HG02798 (cell line): ENCODE data around the gene ALG9.

Experiments
- ATAC-seq: cut with Tn5 transposase; IDR thresholded peaks from one replicate; pipeline ENCODE4 v1.9.1; 2021; ENCODE audit warnings: mild to moderate bottlenecking; ENCODE audit not compliant: unreplicated experiment, poor library complexity

The ALG9 gene

GRCh38 chr11:111836721-111837120 is 34.7 kb downstream of the ALG9 start:
- ATAC-seq = peak; percentile 84

- no peak for ATAC-seq
Observed at GRCh38 chr11:111836162-111836561, 35.2 kb downstream of the ALG9 start.

DNA sequence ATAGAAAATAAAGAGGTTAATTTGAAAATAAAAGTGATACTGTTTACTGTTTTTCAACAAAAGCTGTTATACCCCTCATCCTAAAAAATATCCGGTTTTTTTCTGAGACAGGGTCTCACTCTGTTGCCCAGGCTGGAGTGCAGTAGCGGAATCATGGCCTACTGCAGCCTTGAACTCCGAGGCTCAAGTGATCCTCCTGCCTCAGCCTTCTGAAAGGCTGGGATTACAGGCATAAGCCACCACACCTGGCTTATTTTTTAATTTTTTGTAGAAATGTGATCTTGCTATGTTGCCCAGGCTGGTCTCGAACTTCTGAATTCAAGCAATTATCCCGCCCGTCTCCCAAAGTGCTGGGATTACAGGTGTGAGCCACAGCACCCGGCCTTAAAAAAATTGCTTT is 35.7 kb downstream of the ALG9 start:
- no peak for ATAC-seq

GRCh38 chr11:111834432-111835163 is 36.8 kb downstream of the ALG9 start:
- no peak for ATAC-seq

- no peak for ATAC-seq
Observed at GRCh38 chr11:111833524-111833923, 37.9 kb downstream of the ALG9 start.

DNA sequence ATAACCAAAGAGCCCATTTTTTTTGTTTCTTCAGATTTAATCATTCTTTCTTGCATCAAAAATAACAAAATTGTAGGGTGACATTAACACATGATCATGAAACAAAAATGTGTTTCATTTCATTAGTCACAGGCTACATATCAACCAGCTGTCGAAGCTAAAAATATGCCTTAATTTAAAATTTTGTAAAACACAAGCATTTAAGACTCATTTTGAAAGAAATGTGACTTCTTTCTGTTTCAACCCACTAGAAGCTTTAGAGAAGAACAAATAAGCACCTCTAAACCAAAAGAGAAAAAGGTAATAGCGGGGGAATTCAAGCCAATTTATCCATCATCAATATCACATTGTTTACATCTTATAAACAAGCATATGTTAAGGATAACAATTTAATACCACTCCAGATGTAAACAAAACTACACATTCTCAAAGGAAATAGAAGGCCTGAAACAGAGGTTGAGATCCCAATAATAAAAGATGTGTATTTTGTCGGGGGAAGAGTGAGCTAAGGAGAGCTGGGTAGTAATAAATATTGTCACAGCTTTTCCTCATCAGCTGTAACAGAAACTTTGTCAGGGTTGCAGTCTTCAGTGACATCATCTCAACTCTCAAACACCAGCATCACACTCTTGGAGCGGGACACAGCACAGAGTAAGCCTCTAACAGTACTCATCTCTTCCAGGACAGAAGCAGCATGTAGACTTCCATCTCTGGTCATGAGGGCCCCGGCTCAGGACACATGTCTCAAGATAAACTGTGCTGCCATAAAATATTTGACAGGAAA is 42.0 kb downstream of the ALG9 start:
- ATAC-seq = peak; percentile 84

- ATAC-seq = no peak
Observed at GRCh38 chr11:111826322-111826950, 44.9 kb downstream of the ALG9 start.

DNA sequence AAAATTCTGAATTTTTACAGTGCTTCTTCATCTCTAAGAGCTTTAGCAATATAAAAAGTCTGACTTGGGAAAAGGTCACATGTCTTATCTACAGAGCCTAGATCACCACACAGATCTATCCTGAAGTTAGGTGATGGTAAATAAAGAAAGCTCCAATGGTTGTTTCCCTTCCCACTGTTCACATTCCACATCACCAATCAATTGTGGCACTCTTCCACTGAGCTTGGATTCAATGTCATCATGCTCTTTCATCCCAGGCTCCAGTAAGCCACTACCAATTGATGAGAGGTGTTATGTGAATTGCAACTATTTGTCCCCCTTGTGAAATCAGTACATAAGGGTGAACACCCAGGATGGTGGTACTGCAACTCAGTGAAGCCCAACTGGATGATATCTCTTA is 47.8 kb downstream of the ALG9 start:
- no peak for ATAC-seq

GRCh38 chr11:111823131-111823530 is 48.2 kb downstream of the ALG9 start:
- no peak for ATAC-seq

GRCh38 chr11:111819829-111820237 is 51.5 kb downstream of the ALG9 start:
- ATAC-seq = no peak

DNA sequence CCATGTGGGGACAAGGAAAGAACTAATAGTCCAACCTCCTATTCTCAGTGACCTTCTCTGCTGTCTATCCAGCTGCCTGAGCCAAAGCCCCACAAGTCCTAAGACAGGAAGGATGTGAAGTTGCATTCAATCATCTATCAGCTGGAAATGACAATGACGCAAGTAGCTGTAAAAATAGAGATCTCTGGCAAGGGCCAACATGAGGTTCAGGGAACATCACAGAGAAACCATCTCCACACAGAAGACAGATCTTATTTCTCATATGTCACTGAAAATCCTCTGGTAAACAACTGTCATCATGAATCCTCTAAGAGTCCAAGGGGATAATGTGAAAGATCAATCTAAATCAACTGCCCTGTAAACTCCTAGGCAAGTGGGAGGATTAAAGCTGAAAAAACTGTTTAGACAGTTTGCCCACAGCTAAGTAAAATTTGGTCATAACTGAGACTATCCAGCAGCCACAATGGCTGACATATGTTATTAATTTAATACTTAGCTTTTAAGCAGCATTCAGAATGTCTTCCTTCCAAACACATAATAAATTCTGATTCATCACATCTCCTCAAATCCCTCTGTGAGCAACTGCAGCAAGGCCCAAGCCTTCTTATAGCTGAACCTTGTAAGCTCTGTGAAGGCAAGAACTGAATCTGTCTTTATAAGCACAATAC is 52.1 kb downstream of the ALG9 start:
- ATAC-seq = no peak

DNA sequence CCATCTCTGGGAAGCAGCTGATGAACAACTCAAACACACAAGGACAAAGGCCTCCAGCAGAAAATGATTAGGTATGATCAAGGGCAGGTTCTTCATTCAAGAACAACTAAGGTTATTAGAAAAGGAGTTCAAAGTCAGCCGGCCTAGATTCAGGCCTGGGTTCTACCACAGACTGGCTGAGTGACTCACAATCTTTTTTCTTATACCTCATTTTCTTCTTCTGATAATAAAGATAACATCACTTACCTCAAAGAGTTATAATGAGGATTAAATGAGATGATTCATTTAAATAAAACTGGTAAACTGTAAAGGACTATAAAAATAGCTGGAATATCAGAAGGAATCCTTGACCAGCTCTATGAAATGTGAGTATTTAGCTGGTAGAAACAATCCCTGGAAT is 55.9 kb downstream of the ALG9 start:
- no peak for ATAC-seq

- ATAC-seq = no peak
Observed at GRCh38 chr11:111814557-111815320, 56.6 kb downstream of the ALG9 start.

DNA sequence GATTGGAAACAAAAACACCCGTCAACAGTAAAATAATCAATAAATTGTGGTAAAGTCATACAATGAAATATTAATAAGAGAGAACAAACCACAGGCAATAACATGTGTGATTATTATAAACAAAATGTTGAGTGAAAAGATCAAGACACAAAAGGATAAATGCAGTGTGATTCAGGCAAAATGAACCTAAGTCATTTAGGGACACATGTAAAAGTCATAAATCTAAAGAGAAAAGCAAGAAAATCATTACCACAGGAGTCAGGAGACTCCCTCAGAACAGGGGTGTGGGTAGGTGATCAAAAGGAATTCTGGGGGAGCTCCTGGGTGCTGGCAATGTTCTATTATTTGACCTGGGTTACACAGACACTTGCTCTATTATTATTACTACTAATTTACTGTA is 57.3 kb downstream of the ALG9 start:
- no peak for ATAC-seq

GRCh38 chr11:111812211-111812610 is 59.2 kb downstream of the ALG9 start:
- no peak for ATAC-seq

DNA sequence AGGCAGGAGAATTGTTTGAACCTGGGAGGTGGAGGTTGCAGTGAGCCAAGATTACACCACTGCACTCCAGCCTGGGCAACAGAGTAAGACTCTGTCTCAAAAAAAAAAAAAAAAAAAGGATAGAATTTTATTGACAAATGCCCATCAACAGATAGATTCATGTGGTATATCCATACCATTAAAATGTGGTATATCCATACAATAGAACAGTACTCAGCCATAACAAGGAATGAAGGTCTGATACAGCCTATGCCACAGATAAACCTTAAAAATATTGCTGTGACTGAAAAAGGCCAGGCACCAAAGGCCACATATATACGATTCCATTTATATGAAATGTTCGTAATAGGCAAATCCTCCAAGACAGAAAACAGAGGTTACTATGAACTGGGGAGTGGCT is 59.9 kb downstream of the ALG9 start:
- ATAC-seq = no peak

DNA sequence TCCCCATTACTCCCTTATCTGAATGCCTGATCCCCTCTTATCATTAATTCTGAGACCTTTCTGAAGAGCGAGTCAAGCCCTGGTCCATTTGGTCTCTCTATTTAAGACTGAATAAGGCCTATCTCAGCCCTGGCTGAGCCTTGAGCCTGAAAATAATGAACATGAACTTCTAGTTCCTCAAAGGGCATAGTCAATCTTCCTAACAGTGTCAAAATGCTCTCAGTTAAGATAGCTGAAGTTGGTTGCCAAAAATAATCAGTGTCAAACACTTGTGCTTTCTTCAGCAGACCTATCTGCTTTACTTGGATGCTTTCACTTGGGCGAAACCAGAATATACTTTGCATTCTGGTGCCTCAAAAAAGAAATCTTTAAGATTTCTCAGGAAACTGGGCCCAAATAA is 62.5 kb downstream of the ALG9 start:
- ATAC-seq = no peak

DNA sequence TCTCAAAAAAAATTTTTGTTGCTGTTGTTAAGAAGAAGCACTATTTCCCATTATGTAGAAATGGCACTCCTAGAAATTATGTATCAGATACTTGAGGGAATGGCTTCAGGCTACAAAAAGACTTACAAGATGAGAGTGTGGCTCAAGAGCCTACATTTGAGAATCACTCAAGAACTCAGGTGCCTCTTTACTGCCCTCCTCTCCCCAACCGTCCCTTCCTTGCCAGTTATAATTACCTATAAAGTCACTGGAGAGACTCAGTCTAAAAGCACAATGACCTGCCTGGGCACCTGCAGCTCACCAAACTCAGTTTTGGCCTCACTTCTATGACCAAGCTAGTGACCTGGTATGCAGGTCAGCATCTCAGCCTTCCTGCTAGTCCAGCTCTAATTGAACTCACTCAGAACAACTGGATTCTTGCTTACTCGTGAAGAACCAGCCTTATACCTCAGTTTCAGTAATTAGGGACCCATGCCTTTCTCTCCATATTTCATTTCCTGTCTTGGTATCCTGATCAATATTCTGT is 63.3 kb downstream of the ALG9 start:
- ATAC-seq = no peak

DNA sequence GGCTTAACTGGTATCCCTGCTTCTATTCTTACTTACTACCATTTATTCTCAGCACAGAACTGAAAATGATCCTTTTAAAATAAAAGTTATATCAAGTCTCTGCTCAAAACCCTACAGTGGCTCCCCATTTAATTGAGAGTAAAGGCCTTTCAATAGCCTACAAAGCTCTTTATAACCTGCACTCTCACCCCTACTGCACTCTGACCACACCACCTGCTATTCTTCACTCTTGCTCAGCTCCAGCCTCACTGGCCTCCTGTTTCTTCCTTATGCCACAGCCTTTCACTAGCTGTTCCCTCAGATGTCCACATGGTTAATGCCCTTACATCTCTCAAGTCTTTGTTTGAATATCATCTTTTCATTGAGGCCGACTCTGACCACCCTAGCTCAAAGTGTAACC is 64.3 kb downstream of the ALG9 start:
- ATAC-seq = no peak

DNA sequence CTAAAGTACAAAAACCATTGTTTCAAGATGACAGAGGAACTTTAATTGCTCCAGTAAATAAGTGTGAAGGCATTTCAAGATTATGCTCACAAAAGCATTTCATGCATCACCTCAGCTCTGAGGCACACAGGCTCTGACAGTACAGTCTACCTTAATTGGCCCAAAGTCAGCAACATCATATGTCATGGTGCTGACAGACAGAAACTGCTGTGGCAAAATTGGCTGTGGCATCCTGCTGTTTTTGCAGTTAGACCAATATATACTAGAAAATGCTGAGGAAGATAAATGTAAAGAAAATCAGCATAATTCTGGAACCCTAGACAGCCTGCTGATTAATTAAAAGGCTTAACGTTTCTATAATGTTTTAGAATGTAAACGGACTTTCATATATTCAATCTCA is 70.2 kb downstream of the ALG9 start:
- ATAC-seq = no peak
